MM.1S (cell line): ENCODE measurements around the gene DIPK2B.

Source experiments
- DNase-seq: peaks from one replicate; pipeline ENCODE4 v3.0.0-alpha.2; 2015
- H2AFZ ChIP-seq: fragments of 300-600 bp; sonication (generic); 2 replicates; pipeline ENCODE4 v1.6.0; 2016; ENCODE audit warnings: antibody characterized with exemption, low read length
- H3F3A ChIP-seq: fragments of 300-600 bp; sonication (generic); 2 replicates; pipeline ENCODE4 v1.6.1; 2016; ENCODE audit warnings: mild to moderate bottlenecking, antibody characterized with exemption, low read length, moderate library complexity, mixed read lengths; ENCODE audit not compliant: insufficient read depth
- H3K27ac ChIP-seq: fragments of 300-600 bp; sonication (generic); 2 replicates; pipeline ENCODE4 v1.5.1; 2016; ENCODE audit warnings: mild to moderate bottlenecking, low read length
- H3K27me3 ChIP-seq: fragments of 300-600 bp; sonication (generic); replicated peaks from 2 replicates; pipeline ENCODE4 v1.6.0; 2016; ENCODE audit warnings: low read length; ENCODE audit not compliant: insufficient read depth
- H3K36me3 ChIP-seq: fragments of 300-600 bp; sonication (generic); replicated peaks from 2 replicates; pipeline ENCODE4 v1.6.1; 2016; ENCODE audit warnings: mild to moderate bottlenecking, low read length, mixed read lengths; ENCODE audit not compliant: insufficient read depth
- H3K4me1 ChIP-seq: fragments of 300-600 bp; sonication (generic); 2 replicates; pipeline ENCODE4 v1.6.1; 2016; ENCODE audit warnings: low read length, mixed read lengths
- H3K4me2 ChIP-seq: fragments of 300-600 bp; sonication (generic); 2 replicates; pipeline ENCODE4 v1.6.0; 2016; ENCODE audit warnings: low read depth, low read length
- H3K4me3 ChIP-seq: fragments of 300-600 bp; sonication (generic); 2 replicates; pipeline ENCODE4 v1.5.1; 2016; ENCODE audit warnings: low read length, mixed read lengths
- H3K79me2 ChIP-seq: fragments of 300-600 bp; sonication (generic); 2 replicates; pipeline ENCODE4 v1.6.1; 2016; ENCODE audit warnings: mixed run types, low read length, mixed read lengths
- H3K9ac ChIP-seq: fragments of 300-600 bp; sonication (generic); 2 replicates; pipeline ENCODE4 v1.6.1; 2016; ENCODE audit warnings: low read length, mixed read lengths
- H3K9me2 ChIP-seq: fragments of 300-600 bp; sonication (generic); replicated peaks from 2 replicates; pipeline ENCODE4 v1.6.1; 2016; ENCODE audit warnings: mild to moderate bottlenecking, low read length, mixed read lengths; ENCODE audit not compliant: insufficient read depth
- H3K9me3 ChIP-seq: fragments of 300-600 bp; sonication (generic); replicated peaks from 2 replicates; pipeline ENCODE4 v1.6.1; 2016; ENCODE audit warnings: mild to moderate bottlenecking, low read length, mixed read lengths; ENCODE audit not compliant: insufficient read depth
- H4K20me1 ChIP-seq: fragments of 300-600 bp; sonication (generic); 2 replicates; pipeline ENCODE4 v1.6.1; 2016; ENCODE audit warnings: mild to moderate bottlenecking, low read length, moderate library complexity, mixed read lengths; ENCODE audit not compliant: insufficient read depth
- EZH2 ChIP-seq: fragments of 300-600 bp; sonication (generic); optimal IDR thresholded peaks from 2 replicates; pipeline ENCODE3; 2017; ENCODE audit warnings: low read depth, mild to moderate bottlenecking, antibody characterized with exemption, low read length, mixed read lengths
- EZH2phosphoT487 ChIP-seq: fragments of 300-600 bp; sonication (generic); IDR thresholded peaks from 2 replicates; pipeline ENCODE4 v1.6.1; 2018; ENCODE audit warnings: antibody characterized with exemption, low read length
- TF ChIP-seq, protein P1 (sequence below): fragments of 300-600 bp; sonication (generic); IDR thresholded peaks from 2 replicates; pipeline ENCODE4 v1.5.1; 2016; ENCODE audit warnings: antibody characterized with exemption, low read length, mixed read lengths

DIPK2B gene

DNA sequence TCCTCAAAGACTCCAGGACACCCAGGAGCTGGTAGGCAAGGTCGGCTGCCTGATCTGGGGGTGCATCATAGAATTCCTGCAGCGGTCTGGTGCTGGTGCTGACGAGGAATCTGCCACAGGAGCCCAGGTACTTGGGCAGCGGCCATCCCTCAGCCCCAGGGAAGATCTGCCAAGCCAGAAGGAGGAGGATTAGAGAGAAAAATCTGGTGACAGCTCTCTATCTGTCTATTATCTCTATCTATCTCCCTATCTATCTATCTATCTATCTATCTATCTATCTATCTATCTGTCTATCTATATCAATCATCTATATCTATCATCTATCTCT, 46.7 kb downstream of the DIPK2B start:
- Histone ChIP-seq H3K4me2 (no peak overlapping the region), H3K36me3 (no peaks in the 10 kb centered on the region), H3K9me3 (no peaks in the 10 kb centered on the region), H4K20me1 (no peaks in the 10 kb centered on the region), H3K4me1 (no peaks in the 10 kb centered on the region), H3K9me2 (no peaks in the 10 kb centered on the region), H3K27me3 (no peaks in the 10 kb centered on the region), H3K27ac (no peak overlapping the region), H3K4me3 (no peak overlapping the region), H3K9ac (no peak overlapping the region), H2AFZ (no peak overlapping the region), H3F3A (no peaks in the 10 kb centered on the region), H3K79me2 (no peaks in the 10 kb centered on the region)
- TF ChIP-seq, protein P1, sequence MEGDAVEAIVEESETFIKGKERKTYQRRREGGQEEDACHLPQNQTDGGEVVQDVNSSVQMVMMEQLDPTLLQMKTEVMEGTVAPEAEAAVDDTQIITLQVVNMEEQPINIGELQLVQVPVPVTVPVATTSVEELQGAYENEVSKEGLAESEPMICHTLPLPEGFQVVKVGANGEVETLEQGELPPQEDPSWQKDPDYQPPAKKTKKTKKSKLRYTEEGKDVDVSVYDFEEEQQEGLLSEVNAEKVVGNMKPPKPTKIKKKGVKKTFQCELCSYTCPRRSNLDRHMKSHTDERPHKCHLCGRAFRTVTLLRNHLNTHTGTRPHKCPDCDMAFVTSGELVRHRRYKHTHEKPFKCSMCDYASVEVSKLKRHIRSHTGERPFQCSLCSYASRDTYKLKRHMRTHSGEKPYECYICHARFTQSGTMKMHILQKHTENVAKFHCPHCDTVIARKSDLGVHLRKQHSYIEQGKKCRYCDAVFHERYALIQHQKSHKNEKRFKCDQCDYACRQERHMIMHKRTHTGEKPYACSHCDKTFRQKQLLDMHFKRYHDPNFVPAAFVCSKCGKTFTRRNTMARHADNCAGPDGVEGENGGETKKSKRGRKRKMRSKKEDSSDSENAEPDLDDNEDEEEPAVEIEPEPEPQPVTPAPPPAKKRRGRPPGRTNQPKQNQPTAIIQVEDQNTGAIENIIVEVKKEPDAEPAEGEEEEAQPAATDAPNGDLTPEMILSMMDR, result no peak
- TF ChIP-seq EZH2phosphoT487 (no peak), EZH2 (no peak)
- no peak for DNase-seq
